ENCODE measurements around the gene ADSS1.

The ADSS1 gene

DNA sequence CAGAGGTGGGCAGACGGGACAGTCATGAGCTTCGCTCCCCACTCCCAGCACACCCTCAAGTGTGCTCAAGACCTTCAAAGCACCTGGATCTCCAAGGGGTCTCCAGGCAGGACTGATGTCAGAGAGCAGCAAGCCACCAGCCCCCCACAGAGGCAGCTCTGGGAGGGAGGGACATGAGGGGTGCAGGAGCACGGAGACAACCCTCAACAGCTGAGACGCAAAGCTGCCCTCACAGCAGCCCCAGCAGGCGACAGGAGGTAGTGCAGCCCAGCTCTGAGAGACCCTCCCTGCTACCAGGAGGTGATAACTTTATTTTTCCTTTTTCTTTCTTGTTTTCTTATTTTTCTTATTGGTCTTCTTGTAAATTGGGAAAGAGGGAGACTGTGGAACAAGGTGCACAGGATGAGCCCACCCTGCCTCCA, 46.8 kb downstream of the ADSS1 start:
- no peak for DNase-seq (ENCODE audit: low spot score)

DNA sequence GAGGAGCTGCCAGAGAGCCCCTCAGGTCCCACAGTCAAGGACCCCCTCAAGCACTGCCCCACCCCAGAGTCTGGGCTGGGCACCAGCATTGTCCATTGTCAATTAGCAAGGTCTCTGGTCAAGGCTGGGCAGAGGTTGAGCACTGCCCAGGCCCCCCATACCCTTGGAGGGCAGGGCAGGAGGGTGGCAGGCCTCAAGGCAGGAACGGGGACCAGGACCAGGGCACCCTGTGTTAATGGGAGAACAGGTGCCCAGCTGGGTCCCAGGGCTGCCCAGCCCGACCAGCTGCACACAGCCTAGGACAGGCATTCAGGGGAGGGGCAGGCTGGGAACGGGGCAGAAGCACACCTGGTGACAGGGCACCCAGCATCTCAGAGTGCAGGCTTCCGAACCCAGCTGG, 47.3 kb downstream of the ADSS1 start:
- DNase-seq (ENCODE audit: low spot score): no peak

DNA sequence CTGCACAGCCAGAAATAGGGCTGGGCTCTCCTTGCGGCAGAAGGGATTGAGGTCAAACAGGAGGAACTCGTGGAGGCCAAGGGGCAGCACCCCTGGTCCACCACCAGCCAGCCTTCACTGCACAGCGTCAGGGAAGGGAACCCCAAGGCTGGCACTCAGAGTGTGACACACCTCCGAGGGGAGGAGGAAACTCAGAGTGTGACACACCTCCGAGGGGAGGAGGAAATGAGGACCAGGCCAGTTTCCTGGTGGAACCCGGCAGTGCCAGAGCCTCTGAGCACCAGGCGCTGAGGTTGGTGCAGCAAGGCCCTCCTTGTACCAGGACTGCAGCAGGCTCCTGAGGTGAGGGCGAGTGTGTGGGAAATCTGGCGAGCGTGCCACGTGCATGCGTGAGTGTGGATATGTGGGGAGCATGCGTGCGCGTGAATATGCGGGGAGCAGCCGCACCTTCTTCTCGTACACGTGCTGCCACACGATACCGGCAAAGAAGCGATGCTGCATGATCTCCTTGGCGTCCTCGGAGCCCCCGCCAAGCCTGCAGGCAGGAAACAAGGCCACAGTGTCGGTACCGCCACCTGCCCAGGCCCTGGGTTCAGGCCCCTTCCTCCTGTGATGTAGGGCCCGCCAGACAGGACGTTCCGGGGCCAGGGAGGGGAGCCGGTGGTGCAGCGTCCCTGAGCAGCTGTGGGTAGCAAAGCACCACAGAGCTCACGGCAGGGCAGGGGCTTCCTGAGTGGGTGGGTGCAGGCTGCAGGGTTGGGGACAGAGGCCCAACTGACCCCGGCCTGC, 48.1 kb downstream of the ADSS1 start:
- DNase-seq (ENCODE audit: low spot score): no peak

DNA sequence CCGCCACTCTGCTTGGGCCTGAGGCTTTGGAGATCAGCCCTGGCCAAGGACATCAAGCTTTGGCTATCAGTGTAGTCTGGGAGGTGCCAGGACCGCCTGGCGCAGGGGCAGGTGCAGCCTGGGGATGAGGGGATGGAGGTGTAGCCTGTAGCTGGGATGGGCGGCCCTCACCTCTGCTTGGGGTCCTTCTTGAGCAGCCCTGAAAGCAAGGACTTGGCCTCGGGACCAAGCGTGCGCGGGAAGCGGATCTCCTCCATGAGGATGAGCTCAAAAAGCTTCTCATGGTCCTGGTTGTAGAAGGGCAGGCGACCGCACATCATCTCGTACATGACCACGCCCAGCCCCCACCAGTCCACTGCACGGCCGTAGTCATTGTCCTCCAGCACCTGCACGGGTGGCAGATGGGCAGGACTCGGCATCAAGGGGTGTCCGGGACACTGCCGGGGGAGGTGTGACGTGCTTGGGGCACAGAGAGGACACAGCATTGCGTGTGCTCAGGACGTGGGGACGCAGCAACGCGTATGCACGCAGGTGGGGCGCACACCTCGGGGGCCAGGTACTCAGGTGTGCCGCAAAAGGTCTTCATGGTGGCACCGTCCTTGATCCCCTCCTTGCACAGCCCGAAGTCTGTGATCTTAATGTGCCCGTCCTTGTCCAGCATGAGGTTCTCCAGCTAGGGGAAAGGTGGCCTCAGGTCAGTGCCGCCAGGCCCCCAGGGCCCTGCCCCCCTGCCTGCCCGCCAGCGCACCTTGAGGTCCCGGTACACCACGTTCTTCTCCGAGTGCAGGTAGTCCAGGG, 48.9 kb downstream of the ADSS1 start:
- DNase-seq (ENCODE audit: low spot score): no peak

DNA sequence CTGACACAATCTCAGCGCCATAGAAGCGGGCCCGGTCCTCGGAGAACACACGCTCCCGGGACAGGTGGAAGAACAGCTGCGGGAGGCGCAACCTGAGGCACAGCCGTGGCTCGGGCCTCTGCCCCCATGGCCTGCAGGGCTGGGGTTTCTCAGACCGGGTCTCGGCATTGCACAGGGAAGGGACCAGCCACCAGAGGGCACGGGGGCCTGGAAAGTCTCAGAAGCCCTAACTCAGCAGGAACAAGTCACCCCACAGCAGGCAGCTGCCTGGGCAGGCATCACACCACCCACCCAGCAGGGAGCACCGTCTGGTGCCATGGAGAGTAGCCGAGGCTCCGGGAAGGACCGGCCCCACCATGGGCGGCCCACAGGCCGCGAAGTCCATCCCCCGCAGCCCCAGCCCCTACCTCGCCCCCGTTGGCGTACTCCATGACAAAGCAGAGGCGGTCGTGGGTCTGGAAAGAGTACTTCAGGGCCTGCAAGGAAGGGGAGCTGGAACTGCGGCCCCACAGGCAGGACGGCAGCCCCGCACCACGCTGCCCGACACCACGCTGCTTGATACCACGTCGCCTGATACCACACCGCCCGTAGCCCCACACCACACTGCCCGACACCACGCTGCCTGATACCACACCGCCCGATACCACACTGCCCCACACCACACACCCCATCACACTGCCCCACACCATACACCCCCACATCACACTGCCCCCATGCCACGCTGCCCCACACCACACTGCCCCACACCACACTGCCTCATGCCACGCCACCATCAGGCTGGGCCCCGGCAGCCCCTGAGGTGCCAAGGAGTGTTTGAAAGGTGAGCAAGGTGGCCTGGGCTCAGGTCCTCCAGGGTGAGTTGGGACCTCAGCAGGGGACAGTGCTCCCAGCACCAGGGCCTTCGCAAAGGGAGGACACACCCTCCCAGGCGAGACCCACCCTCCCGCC, 49.8 kb downstream of the ADSS1 start:
- no peak for DNase-seq (ENCODE audit: low spot score)

DNA sequence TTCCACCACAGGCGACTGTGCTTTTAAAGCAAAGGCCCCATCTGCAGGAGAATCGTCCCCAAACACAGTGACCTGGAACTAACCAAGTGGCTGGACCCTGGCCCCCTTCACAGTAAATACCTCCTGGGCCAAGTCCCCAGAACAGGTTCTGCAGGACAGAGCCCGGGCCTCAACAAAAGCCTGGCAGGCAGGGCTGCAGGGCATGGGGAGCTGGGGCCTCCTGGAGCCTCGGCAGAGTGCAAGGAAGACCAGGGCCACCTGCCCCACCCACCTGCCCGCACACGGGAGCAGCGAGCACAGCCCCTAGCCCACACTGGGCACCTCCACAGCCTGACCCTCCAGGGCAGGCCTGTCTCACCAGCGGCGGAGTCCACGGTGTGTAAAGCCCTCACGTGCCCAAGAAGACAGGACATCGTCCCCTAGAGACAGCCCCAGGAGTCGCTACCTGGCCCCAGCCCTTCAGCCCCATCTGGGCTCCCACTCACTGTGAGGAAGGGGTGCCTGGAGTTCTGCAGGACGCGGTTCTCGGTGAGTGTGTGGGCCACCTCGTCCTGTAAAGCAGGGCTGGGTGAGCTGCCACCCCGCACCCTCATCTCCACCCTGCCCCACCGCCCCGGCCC, 50.5 kb downstream of the ADSS1 start:
- no peak for DNase-seq (ENCODE audit: low spot score)

DNA sequence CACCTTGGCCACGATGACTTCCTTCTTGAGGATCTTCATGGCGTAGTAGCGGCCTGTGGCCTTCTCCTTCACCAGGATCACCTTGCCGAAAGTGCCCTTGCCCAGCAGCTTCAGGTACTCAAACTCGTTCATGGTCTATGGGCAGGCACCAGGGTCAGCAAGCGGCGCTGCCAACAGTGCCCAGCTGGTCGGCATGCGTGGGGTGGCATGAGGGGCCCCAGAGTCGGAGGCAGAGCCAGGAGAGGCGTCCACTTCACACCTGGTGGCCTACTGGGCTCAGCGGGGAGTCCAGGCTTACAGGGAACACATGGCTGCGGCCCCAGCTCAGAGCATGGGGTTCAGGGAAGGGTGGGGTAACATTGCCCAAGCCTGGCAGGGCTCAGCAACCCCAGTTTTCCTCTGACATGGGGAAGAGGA, 51.1 kb downstream of the ADSS1 start:
- DNase-seq (ENCODE audit: low spot score): no peak

DNA sequence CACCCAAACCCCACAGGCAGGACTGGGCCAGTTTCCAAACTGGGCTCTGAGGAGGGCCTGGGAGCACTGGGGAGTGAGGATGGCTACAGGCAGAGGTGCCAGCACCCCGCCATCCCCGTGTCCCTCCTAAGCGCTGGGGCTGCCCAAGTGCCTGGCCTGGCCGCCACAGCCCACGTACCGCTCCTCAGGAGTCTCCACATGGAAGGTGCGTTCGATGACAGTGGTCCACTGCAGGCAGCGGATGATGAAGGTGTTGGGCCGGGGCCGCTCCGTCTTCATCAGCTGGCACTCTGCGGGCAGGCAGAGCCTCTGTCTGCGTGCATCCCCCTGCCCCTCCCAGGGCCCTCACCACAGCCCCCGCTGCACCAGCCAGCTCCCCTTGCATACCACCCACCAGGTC, 52.5 kb downstream of the ADSS1 start:
- no peak for DNase-seq (ENCODE audit: low spot score)

DNA sequence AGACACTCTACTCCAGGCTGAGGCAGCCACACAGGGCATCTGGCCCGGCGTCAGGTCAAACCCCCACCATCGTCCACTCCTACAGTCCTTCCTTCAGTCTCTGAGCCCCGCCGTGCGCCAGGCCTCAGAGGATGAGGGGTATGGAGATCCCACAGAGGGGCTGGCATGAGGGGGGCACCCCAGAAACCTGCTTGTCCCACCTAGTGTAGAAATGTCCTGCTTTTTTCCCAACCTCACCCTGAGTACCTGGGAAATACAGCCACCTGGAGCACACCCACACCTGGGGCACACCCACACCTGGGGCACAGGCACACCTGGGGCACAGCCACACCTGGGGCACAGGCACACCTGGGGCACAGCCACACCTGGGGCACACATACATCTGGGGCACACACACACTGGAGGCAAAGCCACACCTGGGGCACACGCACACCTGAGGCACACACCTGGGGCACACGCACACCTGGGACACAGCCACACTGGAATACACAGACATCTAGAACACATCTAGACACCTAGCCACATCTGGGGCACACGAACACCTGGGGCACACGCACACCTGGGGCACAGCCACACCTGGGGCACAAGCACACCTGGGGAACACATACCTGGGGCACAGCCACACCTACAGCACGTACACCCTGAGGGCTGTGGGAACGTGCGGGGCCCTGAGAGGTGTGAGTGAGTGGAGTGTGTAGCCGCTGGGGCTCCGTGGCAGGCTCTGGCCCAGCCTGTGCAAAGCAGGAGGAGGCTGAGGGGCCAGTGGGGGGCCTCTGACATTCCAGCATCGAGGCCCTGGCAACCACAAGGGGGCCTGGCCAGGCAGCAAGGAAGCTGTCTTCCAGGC, 53.2 kb downstream of the ADSS1 start:
- DNase-seq (ENCODE audit: low spot score): no peak

DNA sequence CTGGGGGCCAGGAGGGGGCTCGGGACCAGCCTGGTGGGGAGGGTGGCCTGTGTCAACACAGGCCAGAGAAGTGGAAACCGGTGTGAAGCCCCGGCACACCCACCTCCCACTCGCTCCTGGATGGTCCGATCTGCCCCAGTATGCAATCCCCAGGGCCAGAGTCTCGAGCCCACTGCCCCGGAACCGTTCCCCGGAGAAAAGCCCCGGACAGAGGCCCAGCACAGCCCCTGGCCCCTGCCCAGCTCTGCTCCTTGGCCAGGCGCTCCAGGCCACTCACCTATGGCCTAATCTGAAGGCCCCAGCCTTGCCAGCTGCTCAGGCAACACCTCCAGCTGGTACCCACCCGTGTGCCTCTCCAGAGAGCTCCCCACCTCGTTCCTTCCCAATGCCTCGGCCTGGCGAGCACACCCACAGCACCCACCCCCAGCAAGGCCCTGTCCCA, 53.8 kb downstream of the ADSS1 start:
- no peak for DNase-seq (ENCODE audit: low spot score)

DNA sequence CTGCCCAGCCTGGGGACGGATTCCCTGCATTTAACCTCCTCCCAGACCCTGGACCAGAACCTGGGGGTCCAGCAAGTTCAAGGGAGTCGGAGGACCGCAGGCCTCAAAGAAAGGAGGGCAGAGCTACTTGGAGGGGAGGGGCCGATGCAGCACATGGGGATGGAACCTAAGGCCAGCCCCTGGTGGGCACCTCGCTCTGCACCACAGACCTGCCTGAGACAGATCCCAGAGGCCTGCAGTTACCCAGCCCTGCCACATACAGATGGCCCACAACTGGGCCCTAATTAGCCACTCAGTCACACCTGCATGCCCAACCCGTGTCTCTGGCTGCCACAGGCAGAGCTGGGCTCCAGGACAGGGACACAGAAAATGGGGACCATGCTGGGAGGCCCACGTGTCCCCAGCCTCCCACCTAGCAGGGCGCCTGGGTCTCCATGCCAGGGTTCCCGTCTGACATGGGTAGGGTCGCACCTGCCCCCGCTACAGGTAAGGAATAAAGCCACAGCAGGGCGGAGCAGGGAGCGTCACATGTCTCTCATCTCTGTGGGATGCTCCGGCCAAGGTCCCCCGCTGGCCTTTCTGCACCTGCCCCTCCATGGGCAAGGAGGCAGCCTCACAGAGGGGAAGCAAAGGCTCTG, 54.8 kb downstream of the ADSS1 start:
- no peak for DNase-seq (ENCODE audit: low spot score)

DNA sequence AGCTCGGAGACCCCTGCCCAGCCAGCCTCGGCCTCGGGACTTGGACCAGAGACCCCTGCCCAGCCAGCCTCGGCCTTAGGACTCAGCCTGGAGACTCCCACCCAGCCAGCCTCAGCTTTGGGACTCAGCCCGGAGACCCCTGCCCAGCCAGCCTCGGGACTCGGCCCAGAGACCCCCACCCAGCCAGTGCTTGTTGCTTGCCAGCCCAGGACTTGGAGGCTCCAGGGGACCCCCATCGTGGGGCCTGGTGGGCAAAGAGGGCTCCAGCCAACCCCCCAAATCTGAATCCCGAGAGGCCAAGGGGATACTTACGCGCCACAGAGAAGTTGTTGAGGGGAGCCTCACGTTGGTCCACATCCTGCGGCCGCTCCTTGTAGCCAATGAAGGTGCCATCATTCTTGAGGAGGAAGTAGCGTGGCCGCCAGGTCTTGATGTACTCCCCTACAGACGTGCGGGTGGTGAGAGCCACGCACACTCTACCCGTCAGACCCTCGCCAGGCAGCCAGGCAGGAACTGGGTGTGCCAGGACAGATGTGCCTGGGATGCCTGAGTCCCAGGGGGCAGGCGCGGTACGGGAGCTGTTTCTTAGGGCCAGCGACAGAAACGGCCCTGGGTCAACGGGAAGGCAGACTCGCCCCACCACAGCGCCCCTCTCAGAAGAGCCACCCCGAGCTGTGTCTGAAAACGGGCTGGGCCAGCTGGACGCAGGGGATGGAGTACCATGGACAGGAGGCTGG, 55.9 kb downstream of the ADSS1 start:
- DNase-seq (ENCODE audit: low spot score): no peak

DNA sequence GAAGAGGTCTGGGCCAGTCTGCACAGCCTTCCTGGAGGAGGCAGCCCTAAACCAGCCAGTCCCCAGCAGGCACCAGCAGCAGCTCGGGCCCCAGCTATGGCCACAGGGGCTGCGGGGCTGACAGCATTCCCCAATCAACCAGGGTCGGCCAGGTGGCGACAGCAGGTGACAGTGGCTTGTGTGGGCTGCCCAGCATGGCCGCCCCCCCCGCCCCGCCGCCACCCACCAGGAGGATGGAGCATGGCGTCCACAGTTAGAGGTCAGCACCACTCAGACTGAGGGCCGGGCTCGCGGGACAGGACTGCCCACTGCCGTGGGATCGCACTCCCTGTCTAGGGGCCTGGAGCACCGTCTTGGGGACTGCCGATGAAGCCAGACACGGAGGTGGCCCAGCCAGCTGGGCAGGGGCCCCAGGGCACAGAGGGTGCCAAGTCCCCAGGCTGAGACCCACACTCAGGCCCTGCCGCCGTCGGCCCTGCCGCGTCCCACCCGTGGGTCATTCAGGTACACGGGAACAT, 56.5 kb downstream of the ADSS1 start:
- DNase-seq (ENCODE audit: low spot score): no peak

DNA sequence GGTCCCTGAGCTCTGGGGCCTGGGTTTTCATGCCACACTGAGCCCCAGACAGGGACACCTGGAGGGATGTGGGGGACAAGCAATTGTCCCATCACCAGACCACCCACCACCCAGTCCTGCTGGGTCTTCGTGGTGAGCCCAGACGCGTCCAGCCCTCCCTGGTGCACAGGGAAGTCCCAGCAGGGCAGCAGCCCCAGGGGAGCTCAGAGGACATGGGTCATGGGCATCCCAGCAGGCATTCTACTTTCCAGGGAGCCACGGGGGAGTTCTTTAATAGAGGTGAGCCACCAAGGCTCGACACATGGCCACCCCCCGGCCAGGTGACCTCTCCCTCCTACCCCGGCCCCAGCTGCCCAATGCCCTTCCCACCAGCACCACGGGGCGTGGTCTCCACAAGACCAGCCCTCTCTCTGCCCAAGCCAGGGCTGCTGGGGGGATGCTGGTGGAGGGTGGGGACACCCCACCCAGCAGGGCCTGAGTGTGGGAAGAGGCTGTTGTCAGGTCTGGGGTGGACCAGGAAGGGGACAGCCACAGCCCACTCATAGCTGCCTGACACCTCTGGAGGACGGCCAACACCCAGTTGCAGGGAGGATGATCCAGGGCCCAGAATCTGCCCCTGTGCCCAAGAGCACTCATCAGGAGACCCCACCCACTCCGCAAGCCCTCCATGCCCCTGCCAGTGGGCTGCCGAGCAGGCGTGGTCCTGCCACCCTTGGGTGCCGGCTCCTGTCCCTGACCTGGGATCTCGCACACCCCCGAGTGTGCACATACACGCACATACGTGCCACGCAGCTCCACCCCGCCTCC, 57.4 kb downstream of the ADSS1 start:
- no peak for DNase-seq (ENCODE audit: low spot score)

DNA sequence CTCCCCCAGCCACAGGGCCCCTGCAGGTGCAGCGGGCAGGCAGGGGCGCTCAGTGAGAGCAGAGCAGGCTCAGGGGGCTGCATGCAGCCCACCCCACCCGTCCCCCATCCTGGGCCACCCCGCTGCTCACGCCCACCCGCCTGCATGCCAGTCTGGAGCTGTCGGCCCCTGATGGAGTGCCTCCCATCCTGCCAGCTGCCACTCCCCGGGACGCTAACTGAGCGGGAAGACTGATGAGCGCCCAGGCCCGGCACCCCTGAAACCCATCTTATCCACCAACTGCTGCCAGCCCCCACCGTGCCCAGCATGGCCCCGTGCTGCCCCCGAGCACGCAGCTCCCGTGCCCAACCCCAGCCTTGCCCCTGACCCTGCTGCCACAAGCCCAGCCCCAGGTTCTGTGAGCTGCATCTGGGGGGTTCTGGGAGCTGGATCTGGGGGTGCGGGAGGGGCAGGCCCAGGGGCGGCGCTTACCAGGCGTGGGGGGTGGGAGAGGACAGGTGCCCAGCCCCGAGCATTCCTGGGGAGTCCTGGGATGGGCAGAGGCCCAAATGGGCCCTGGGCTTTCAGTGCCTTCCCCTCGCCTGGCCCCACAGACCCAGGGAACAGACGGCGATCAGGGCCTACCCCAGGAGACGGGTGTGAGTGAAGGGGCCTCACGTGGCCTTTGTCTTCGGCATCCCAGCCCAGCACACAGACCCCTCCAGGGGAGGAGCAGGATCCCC, 58.2 kb downstream of the ADSS1 start:
- no peak for DNase-seq (ENCODE audit: low spot score)

DNA sequence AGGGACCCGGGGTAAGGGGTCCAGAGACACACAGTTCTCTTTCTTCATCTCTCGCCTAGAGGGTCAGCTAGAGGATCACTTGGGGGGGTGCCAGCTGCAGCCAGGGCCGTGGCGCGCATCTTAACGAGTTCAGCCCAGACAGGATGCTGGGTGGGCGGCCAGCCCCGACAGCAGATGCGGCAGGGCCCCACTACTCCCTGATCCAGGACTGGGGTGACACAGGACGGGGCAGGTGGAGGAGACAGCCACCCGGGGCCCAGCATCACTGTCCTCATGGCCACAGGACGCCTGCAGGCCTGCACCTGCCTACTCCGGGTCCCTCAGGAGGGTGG, 58.7 kb downstream of the ADSS1 start:
- DNase-seq (ENCODE audit: low spot score): no peak

DNA sequence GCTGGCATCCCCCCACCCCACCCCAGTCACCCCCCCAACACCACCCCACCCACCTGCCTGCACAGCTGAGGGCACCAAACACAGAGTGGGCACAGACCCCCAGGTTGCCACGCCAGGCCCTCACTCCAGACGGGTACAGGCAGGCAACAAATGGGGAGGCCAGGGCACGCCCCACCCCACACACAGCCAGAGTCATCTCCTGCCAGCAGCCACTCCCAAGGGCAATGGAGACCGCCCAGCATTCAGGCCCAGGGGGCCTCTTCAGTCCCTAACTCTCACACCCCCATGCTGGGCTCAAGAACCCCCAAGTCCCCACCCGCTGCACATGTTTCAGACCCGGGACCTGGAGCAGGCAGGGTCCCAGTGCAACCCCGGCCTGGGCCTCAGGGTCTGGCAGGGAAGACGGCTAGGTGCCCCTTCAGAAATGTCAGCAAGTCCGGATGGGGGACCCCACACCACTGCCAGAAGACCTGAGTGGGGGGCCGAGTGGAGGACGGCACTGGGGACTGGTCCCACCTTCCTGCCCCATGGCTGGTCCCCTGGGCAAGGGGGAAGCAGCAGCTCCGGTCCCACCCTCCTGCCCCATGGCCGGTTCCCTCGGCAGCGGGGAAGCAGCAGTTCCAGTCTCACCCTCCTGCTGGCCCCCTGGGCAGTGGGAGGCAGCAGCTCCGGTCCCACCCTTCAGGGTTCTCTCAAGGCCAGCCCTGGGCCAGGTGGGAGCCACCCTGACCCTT, 59.6 kb downstream of the ADSS1 start:
- no peak for DNase-seq (ENCODE audit: low spot score)

Data from kidney capillary endothelial cell (primary cell).